ENCODE data around the gene SEMA4B. TPM values are rescaled to one million over a fixed set of nuclear protein-coding genes. Genes with fewer than 3 reads are reported as not detected.

SEMA4B gene
- total and polyA plus RNA-seq, 10 of the 15 experiments (the other 5 are each of a cell fraction or from before 2014, with no cell fraction given) = 0.87 to 26.0 (median 9.3) TPM

DNA sequence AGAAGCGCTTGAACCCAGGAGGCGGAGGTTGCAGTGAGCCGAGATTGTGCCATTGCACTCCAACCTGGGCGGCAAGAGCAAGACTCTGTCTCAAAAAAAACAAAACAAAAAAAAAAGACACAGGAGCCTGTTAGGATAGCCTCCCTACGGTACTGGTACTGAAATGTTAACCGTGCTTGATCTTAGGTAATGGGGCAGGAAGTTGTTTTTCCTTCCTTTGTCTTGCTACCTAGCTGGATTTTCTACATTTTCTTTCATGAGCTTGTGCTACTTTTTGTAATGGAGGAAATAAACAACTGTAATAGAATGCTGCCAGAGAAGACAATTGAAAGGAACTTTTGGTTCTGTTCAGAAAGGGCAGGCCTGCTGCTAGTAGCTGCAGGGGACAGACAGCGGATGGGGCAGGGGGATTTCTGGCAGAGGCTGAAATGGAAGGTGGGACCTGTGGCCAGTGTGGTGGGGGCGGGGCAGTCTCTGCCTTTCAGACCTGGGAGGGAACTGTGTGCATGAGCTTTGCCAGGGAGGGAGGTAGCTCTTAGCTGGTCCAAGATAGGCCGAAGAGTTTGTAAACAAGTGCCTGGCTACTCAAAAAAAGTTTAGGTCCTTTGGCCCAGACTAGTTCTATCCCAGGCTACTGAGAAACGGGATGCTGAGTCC, 49.0 kb upstream of the SEMA4B start:
- ChIA-PET RAD21 (ENCODE audit: unreplicated experiment) (interaction anchor here (0.9 to 1.7 kb wide), 5 partner anchors 10 to 134 kb away, joined by 3 to 5 read pairs (median 4); partner anchors contain the start of genes CIB1 and GDPGP1), POLR2A (interaction anchor here (1.0 kb wide), 1 partner anchor 52 kb away, joined by 3 read pairs; no protein-coding TSS in a partner anchor), SMC1A (ENCODE audit: uncharacterized antibody, unreplicated experiment) (interaction anchor here (0.8 to 1.4 kb wide), 6 partner anchors 9 to 134 kb away, joined by 3 to 6 read pairs (median 3); partner anchors contain the start of gene NGRN), CTCF (interaction anchor here (0.7 to 7.4 kb wide), 14 partner anchors 10 to 288 kb away, joined by 3 to 40 read pairs (median 4); partner anchors contain the start of genes CIB1, GDPGP1 and SEMA4B)
- in situ Hi-C loops (cut with MboI) = no loop called here
- Histone ChIP-seq H3K79me2 (ENCODE audit: control insufficient read depth, insufficient read depth, low read length) (no peaks in the 10 kb centered on the region), H3K9me3 (replicated peaks; ENCODE audit: control insufficient read depth, insufficient read depth, low read length) (no peaks in the 10 kb centered on the region), H3K4me3 (no peak overlapping the region), H4K20me1 (ENCODE audit: control insufficient read depth, insufficient read depth) (no peaks in the 10 kb centered on the region), H3K27me3 (replicated peaks in 1 of 2; ENCODE audit: control insufficient read depth in 2 of 2, insufficient read depth in 2 of 2, low read length in 1 of 2) (no peaks in the 10 kb centered on the region), H3K9ac (ENCODE audit: control insufficient read depth, insufficient read depth, low read length) (no peak overlapping the region), H3K4me2 (ENCODE audit: control insufficient read depth, insufficient read depth) (no peak overlapping the region), H3K4me1 (ENCODE audit: control insufficient read depth, insufficient read depth, low read length) (peaks cover 12% of the 10 kb centered on the region), H2AFZ (ENCODE audit: control insufficient read depth, low read depth, low read length) (no peak overlapping the region), H3K27ac (ENCODE audit: control insufficient read depth, insufficient read depth) (no peak overlapping the region), H3K36me3 (ENCODE audit: control insufficient read depth in 2 of 2, insufficient read depth in 2 of 2, low read length in 1 of 2) (no peaks in the 10 kb centered on the region)
- FAIRE-seq (no peak), ATAC-seq (no peak), DNase-seq (ENCODE audit: low read depth, low spot score) (no peak)
- BruUV-seq (replicated peaks) = no TSS peak
- TF ChIP-seq EED (IDR thresholded peaks at IDR 0.05; ENCODE audit: low read depth) (no peak), PAX8 (IDR thresholded peaks at IDR 0.05) (no peak), SPI1 (IDR thresholded peaks at IDR 0.05; ENCODE audit: borderline replicate concordance, insufficient read depth, low read depth, low read length) (no peak), RB1 (IDR thresholded peaks at IDR 0.05; ENCODE audit: borderline replicate concordance) (no peak), ESRRA (IDR thresholded peaks at IDR 0.05; ENCODE audit: low read length) (no peak), HCFC1 (IDR thresholded peaks at IDR 0.05; ENCODE audit: low read length) (no peak), POU2F2 (IDR thresholded peaks at IDR 0.05; ENCODE audit: borderline replicate concordance, low read depth, low read length) (no peak), BCL3 (IDR thresholded peaks at IDR 0.05; ENCODE audit: borderline replicate concordance, insufficient read depth, low read depth, low read length, poor library complexity, severe bottlenecking) (no peak), ETV6 (conservative IDR thresholded peaks at IDR 0.05 in 1 of 2, IDR thresholded peaks at IDR 0.05 in 1 of 2; ENCODE audit: borderline replicate concordance in 1 of 2, low read depth in 1 of 2) (no peak), JUND (IDR thresholded peaks at IDR 0.05; ENCODE audit: low read depth, low read length) (no peak), IRF3 (IDR thresholded peaks at IDR 0.05) (no peak), POLR2AphosphoS2 (IDR thresholded peaks at IDR 0.05; ENCODE audit: low read depth, low read length) (no peak)
- TF ChIP-seq, protein P1, sequence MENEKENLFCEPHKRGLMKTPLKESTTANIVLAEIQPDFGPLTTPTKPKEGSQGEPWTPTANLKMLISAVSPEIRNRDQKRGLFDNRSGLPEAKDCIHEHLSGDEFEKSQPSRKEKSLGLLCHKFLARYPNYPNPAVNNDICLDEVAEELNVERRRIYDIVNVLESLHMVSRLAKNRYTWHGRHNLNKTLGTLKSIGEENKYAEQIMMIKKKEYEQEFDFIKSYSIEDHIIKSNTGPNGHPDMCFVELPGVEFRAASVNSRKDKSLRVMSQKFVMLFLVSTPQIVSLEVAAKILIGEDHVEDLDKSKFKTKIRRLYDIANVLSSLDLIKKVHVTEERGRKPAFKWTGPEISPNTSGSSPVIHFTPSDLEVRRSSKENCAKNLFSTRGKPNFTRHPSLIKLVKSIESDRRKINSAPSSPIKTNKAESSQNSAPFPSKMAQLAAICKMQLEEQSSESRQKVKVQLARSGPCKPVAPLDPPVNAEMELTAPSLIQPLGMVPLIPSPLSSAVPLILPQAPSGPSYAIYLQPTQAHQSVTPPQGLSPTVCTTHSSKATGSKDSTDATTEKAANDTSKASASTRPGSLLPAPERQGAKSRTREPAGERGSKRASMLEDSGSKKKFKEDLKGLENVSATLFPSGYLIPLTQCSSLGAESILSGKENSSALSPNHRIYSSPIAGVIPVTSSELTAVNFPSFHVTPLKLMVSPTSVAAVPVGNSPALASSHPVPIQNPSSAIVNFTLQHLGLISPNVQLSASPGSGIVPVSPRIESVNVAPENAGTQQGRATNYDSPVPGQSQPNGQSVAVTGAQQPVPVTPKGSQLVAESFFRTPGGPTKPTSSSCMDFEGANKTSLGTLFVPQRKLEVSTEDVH (IDR thresholded peaks at IDR 0.05; ENCODE audit: low read depth, partially characterized antibody) = no peak
- intact Hi-C loops (cut with micrococcal nuclease; ENCODE audit: unreplicated experiment) = no loop called here
- WGBS (ENCODE audit: insufficient coverage, insufficient replicate concordance, low lambda C conversion rate, missing lambda C conversion rate) = 74% methylated on average over 10 of the region's 10 CpGs
